Stimulated activated naive CD8-positive, alpha-beta T cell treated with anti-CD3 and anti-CD28 coated beads, Interleukin-15, Interleukin-2, amounts not matched to agents 100 ng/mL and 50 ng/mL, for 24 hours (primary cell): ENCODE measurements around the gene PMF1.
"Not testable (repeated sequence)": the region's sequence is repeated elsewhere in the genome, so short reads cannot be mapped to it uniquely, and the experiment has no call there.

Experiments used
- H3K27ac Mint-ChIP-seq: one replicate; pipeline ENCODE4 v1.8.0; 2021; ENCODE audit warnings: mild to moderate bottlenecking, mixed read lengths
- H3K27me3 Mint-ChIP-seq: one replicate; pipeline ENCODE4 v1.8.0; 2021; ENCODE audit warnings: mixed read lengths
- H3K36me3 Mint-ChIP-seq: one replicate; pipeline ENCODE4 v1.8.0; 2021; ENCODE audit warnings: low read depth, mixed read lengths
- H3K4me1 Mint-ChIP-seq: one replicate; pipeline ENCODE4 v1.8.0; 2021; ENCODE audit warnings: low read depth, mixed read lengths
- H3K4me3 Mint-ChIP-seq: one replicate; pipeline ENCODE4 v1.8.0; 2021; ENCODE audit warnings: mild to moderate bottlenecking, mixed read lengths
- H3K9me3 Mint-ChIP-seq: one replicate; pipeline ENCODE4 v1.8.0; 2021; ENCODE audit warnings: mixed read lengths

Gene PMF1, protein sequence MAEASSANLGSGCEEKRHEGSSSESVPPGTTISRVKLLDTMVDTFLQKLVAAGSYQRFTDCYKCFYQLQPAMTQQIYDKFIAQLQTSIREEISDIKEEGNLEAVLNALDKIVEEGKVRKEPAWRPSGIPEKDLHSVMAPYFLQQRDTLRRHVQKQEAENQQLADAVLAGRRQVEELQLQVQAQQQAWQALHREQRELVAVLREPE

DNA sequence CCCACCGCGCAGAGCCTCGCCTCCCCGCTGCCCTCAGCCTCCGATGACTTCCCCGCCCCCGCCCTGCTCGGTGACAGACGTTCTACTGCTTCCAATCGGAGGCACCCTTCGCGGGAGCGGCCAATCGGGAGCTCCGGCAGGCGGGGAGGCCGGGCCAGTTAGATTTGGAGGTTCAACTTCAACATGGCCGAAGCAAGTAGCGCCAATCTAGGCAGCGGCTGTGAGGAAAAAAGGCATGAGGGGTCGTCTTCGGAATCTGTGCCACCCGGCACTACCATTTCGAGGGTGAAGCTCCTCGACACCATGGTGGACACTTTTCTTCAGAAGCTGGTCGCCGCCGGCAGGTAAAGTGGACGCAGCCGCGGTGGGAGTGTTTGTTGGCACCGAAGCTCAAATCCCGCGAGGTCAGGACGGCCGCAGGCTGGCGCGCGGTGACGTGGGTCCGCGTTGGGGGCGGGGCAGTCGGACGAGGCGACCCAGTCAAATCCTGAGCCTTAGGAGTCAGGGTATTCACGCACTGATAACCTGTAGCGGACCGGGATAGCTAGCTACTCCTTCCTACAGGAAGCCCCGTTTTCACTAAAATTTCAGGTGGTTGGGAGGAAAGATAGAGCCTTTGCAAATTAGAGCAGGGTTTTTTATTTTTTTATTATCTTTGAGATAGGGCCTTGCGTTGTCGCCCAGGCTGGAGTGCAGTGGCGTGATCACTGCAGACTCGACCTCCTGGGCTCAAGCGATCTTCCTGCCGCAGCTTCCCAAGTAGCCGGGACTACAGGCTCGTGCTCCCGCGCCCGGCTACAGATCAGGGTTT, at the start of gene PMF1:
Gene PMF1 (plus strand): TSS at position 175 of the 811 bp plus-strand sequence. CDS start 9 bp downstream, at position 184.
- Mint-ChIP-seq H3K4me1 (peaks cover 59% of the 10 kb centered on the region), H3K27ac (peak within 1 kb of the TSS; percentile 98), H3K9me3 (no peaks in the 10 kb centered on the region), H3K36me3 (peaks cover 61% of the 10 kb centered on the region), H3K4me3 (peak within 1 kb of the TSS; percentile 82), H3K27me3 (no peaks in the 10 kb centered on the region)

GRCh38 chr1:156163712-156164111, 49.1 kb upstream of the PMF1 start:
- H3K36me3 Mint-ChIP-seq, result peaks cover 73% of the 10 kb centered on the region
- H3K27ac Mint-ChIP-seq, result no peak overlapping the region
- H3K9me3 Mint-ChIP-seq, result no peaks in the 10 kb centered on the region

GRCh38 chr1:156164125-156164831, 48.5 kb upstream of the PMF1 start:
- Mint-ChIP-seq H3K27ac (no peak overlapping the region), H3K36me3 (peaks cover 73% of the 10 kb centered on the region), H3K9me3 (no peaks in the 10 kb centered on the region), H3K4me3 (no peak overlapping the region), H3K4me1 (peaks cover 54% of the 10 kb centered on the region), H3K27me3 (no peaks in the 10 kb centered on the region)

More at GRCh38 chr1:156163712-156164111, 49.1 kb upstream of the PMF1 start:
- peaks cover 60% of the 10 kb centered on the region for H3K4me1 Mint-ChIP-seq
- H3K4me3 Mint-ChIP-seq, result no peak overlapping the region
- H3K27me3 Mint-ChIP-seq, result no peaks in the 10 kb centered on the region

DNA sequence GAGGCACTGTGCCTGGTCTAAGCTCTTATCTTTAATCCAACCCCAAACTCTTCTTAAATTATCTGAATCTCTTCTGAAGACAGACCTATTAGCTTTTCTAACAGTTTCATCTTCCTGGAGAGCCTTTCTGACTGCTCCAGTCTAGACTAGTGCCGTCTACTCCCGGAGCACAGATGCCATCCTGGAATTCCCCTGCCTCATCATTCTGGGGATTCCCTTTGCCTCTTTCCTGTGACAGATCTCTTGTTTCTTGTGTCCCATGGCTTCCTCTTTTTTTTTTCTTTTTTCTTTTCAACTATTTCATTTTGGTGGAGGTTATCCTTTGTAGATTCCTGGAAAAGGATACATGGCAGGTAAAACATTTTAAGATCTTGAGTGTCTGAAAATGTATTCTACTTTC, 47.7 kb upstream of the PMF1 start:
- peaks cover 46% of the 10 kb centered on the region for H3K4me1 Mint-ChIP-seq
- H3K27ac Mint-ChIP-seq, result peak overlapping the region; percentile 39
- peaks cover 65% of the 10 kb centered on the region for H3K36me3 Mint-ChIP-seq
- no peaks in the 10 kb centered on the region for H3K27me3 Mint-ChIP-seq
- H3K9me3 Mint-ChIP-seq, result no peaks in the 10 kb centered on the region
- no peak overlapping the region for H3K4me3 Mint-ChIP-seq

DNA sequence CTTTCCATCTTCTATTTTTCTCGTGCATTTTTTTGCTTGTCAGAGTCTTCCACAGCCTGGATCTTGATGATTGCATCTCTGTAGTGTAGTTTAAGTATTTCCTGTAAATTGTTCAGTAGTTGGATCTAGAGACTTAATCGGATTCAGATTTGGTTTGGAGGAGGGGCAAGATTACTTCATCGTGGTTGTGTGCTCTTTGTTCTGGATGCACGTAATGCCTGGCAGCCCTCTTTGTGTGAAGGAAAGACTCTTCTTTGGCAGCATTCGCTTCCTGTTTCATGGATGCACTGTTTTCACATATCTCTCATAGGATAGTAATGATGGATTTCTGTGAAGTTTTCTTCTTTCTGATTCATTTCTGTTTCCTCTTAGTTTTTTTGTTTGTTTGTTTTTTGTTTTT, 45.3 kb upstream of the PMF1 start:
- Mint-ChIP-seq H3K9me3 (no peaks in the 10 kb centered on the region), H3K27ac (no peak overlapping the region), H3K4me1 (peaks cover 26% of the 10 kb centered on the region), H3K36me3 (peaks cover 57% of the 10 kb centered on the region), H3K27me3 (no peaks in the 10 kb centered on the region), H3K4me3 (no peak overlapping the region)

DNA sequence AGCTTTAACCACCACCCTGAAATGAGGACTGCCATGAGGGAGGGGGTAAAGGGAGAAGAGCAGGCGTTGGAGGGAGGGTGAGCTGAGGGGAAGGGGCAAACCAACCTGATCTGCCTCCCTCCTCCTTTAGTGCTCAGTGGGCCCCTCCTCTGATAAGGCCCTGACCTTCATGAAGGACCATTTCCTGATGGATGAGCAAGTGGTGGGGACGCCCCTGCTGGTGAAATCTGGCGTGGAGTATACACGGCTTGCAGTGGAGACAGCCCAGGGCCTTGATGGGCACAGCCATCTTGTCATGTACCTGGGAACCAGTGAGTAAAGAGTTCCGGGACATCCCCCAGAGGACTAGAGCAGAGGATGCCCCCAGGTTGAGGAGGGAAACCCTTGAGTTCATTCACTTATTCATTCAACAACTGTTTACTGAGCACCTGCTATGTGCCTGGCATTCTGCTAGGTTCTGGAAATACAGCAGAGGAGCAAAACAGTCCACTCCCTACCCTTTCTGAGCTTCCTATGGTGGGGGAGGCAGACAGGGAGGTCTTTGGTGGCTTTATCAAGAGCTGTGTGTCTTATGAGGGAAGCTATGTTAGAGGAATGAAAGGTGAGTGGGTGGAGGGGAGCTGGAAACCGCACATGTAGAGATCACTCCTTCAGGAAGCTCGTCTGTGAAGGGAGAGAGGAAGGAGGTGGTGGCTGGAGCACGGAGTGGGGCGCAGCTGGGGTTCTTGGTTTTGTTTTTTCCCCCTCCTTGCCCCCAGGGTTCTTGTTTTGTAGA, 39.9 kb upstream of the PMF1 start:
- Mint-ChIP-seq H3K9me3 (no peaks in the 10 kb centered on the region), H3K36me3 (peaks cover 64% of the 10 kb centered on the region), H3K27ac (peak overlapping the region; percentile 36), H3K4me3 (no peak overlapping the region), H3K27me3 (no peaks in the 10 kb centered on the region), H3K4me1 (peaks cover 13% of the 10 kb centered on the region)

DNA sequence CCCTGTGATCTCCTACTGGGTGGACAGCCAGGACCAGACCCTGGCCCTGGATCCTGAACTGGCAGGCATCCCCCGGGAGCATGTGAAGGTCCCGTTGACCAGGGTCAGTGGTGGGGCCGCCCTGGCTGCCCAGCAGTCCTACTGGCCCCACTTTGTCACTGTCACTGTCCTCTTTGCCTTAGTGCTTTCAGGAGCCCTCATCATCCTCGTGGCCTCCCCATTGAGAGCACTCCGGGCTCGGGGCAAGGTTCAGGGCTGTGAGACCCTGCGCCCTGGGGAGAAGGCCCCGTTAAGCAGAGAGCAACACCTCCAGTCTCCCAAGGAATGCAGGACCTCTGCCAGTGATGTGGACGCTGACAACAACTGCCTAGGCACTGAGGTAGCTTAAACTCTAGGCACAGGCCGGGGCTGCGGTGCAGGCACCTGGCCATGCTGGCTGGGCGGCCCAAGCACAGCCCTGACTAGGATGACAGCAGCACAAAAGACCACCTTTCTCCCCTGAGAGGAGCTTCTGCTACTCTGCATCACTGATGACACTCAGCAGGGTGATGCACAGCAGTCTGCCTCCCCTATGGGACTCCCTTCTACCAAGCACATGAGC, 36.1 kb upstream of the PMF1 start:
- Mint-ChIP-seq H3K9me3 (no peaks in the 10 kb centered on the region), H3K27ac (no peak overlapping the region), H3K4me1 (peaks cover 20% of the 10 kb centered on the region), H3K4me3 (no peak overlapping the region), H3K27me3 (no peaks in the 10 kb centered on the region), H3K36me3 (peaks cover 52% of the 10 kb centered on the region)

GRCh38 chr1:156177919-156178654, 34.7 kb upstream of the PMF1 start:
- peaks cover 16% of the 10 kb centered on the region for H3K4me1 Mint-ChIP-seq
- H3K27ac Mint-ChIP-seq, result peak overlapping the region; percentile 43
- no peaks in the 10 kb centered on the region for H3K27me3 Mint-ChIP-seq
- H3K36me3 Mint-ChIP-seq, result peaks cover 48% of the 10 kb centered on the region
- H3K4me3 Mint-ChIP-seq, result no peak overlapping the region
- no peaks in the 10 kb centered on the region for H3K9me3 Mint-ChIP-seq

GRCh38 chr1:156180471-156180870, 32.3 kb upstream of the PMF1 start:
- H3K27me3 Mint-ChIP-seq, result no peaks in the 10 kb centered on the region
- H3K9me3 Mint-ChIP-seq, result no peaks in the 10 kb centered on the region
- no peak overlapping the region for H3K4me3 Mint-ChIP-seq
- peaks cover 9% of the 10 kb centered on the region for H3K4me1 Mint-ChIP-seq
- peaks cover 34% of the 10 kb centered on the region for H3K36me3 Mint-ChIP-seq
- no peak overlapping the region for H3K27ac Mint-ChIP-seq

GRCh38 chr1:156181391-156181924, 31.3 kb upstream of the PMF1 start:
- not testable (repeated sequence) for H3K4me1 Mint-ChIP-seq, H3K9me3 Mint-ChIP-seq, H3K4me3 Mint-ChIP-seq, H3K27me3 Mint-ChIP-seq
- Mint-ChIP-seq H3K36me3 (peaks cover 29% of the 10 kb centered on the region), H3K27ac (peak overlapping the region; percentile 26)

- peaks cover 29% of the 10 kb centered on the region for H3K36me3 Mint-ChIP-seq
- not testable (repeated sequence) for H3K4me3 Mint-ChIP-seq, H3K27me3 Mint-ChIP-seq, H3K4me1 Mint-ChIP-seq, H3K9me3 Mint-ChIP-seq, H3K27ac Mint-ChIP-seq
These were observed 30.6 kb upstream of the PMF1 start for GRCh38 chr1:156182010-156182779.

DNA sequence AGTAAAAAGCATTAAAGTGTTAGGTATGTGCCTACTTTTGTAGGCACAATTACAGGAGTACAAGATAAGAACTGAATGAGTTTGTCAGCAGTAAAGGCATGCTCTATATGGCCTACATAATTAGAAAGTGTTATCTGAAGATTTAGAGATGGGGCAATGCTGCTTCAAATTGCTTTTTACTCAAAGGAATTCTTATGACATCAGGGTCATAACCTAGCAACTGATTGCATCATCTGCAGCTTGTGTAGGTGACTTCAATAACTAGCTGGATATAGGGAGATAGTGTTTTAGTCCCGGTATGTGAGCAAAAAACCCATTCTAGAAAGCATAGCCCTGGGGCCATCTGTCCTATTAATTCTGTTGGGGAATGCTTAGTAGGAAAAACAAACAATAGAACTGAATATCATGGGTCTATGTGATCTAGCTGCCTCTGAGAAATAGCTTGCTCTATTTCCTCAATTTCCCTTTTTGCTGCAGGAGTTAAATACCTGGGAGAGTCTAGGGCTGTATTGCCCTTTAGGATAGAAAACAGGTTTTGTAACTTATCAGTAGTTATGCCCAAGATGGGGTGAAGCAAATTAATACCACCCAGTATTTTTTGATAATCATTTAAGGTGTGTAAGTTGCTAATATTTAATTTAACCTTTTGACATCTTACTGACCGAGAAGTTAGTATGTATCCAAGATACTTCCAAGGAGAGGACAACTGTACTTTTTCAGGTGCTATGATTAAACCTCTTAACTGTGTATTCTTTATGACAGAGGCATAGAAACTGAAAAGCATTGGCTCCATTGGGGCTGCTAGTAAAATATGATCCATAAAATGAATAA, 26.2 kb upstream of the PMF1 start:
- not testable (repeated sequence) for H3K9me3 Mint-ChIP-seq, H3K27ac Mint-ChIP-seq, H3K4me3 Mint-ChIP-seq, H3K4me1 Mint-ChIP-seq, H3K27me3 Mint-ChIP-seq
- peaks cover 18% of the 10 kb centered on the region for H3K36me3 Mint-ChIP-seq
